K562 (cell line): Measurements from ENCODE around the gene ZNF335. TPM values are rescaled to one million over a fixed set of nuclear protein-coding genes. Genes with fewer than 3 reads are reported as not detected.

ENCODE experiments used
- CTBP1 ChIP-seq: fragments of 450-650 bp; IDR thresholded peaks from 2 replicates; pipeline ENCODE4 v1.6.1; 2016; ENCODE audit warnings: borderline replicate concordance
- ELF2 ChIP-seq: fragments of 250-450 bp; sonication (Bioruptor Pico); IDR thresholded peaks from 2 replicates; pipeline ENCODE4 v1.5.0; 2021; ENCODE audit warnings: mild to moderate bottlenecking
- HMGN3 ChIP-seq: IDR thresholded peaks from 2 replicates; pipeline ENCODE4 v1.6.1; 2011; ENCODE audit warnings: borderline replicate concordance, low read depth, mild to moderate bottlenecking, mixed read lengths, low read length; ENCODE audit not compliant: insufficient read length; ENCODE audit errors: extremely low read depth
- HNRNPL ChIP-seq: fragments of 200-400 bp; formaldehyde crosslinking; IDR thresholded peaks from 2 replicates; pipeline ENCODE4 v1.6.1; 2017; ENCODE audit warnings: low read depth, mild to moderate bottlenecking, low read length
- MBD2 ChIP-seq: sonication (generic); IDR thresholded peaks from 2 replicates; pipeline ENCODE4 v1.6.1; 2016; ENCODE audit warnings: low read depth, borderline replicate concordance
- MCM7 ChIP-seq, 2 experiments: fragments of 450-650 bp; IDR thresholded peaks; 2 replicates each; pipeline ENCODE4 v1.6.1; 2016 to 2018
- NFIC ChIP-seq: fragments of 450-650 bp; IDR thresholded peaks from 2 replicates; pipeline ENCODE4 v1.6.1; 2017; ENCODE audit warnings: mild to moderate bottlenecking, inconsistent platforms
- NRF1 ChIP-seq, 2 experiments: fragments of 450-650 bp; IDR thresholded peaks in 1 of 2; conservative IDR thresholded peaks in 1 of 2; 2 replicates each; pipeline ENCODE4 v1.6.1; 2014; ENCODE audit warnings: mild to moderate bottlenecking in 2 of 2
- PPARD ChIP-seq: fragments of 250-450 bp; sonication (Bioruptor Pico); IDR thresholded peaks from 2 replicates; pipeline ENCODE4 v1.8.0; 2022; ENCODE audit warnings: inconsistent platforms, mild to moderate bottlenecking, moderate library complexity
- THRAP3 ChIP-seq: fragments of 450-650 bp; IDR thresholded peaks from 2 replicates; pipeline ENCODE4 v1.6.1; 2016; ENCODE audit warnings: mild to moderate bottlenecking, inconsistent platforms, borderline replicate concordance
- polyA plus RNA-seq, 8 experiments: library from polyadenylated mRNA; depleted of rRNA in 4 of 8; stranded (reverse) in 5 of 8; unstranded in 3 of 8; fragments of >200 nt; fragmentation: Nextera tagmentation in 2 of 8; fragmentation: Illumina TruSeq in 1 of 8; extraction: Ambion mirVana in 2 of 8; extraction: Trizol in 1 of 8; gene quantifications; 2 replicates each; pipeline versions ENCODE4 v1.2.1 to v1.2.3, GENCODE V29; 2011 to 2014; ENCODE audit warnings: inconsistent platforms in 1 of 8, missing spikeins in 1 of 8
- total RNA-seq, 7 experiments: library from RNA; depleted of rRNA in 6 of 7; stranded (reverse); fragments of >200 nt in 6 of 7; fragmentation: Illumina TruSeq in 2 of 7; extraction: Trizol in 2 of 7; gene quantifications; 2 replicates each; pipeline versions ENCODE4 v1.2.1 to v1.2.3, GENCODE V29; 2011 to 2021; ENCODE audit warnings: low replicate concordance in 1 of 7
- TF ChIP-seq, protein P1 (sequence below): fragments of 450-650 bp; IDR thresholded peaks from 2 replicates; pipeline ENCODE4 v1.6.1; 2018; ENCODE audit not compliant: partially characterized antibody
- TF ChIP-seq, protein P2 (sequence below): fragments of 250-450 bp; sonication (Bioruptor Pico); IDR thresholded peaks from 2 replicates; pipeline ENCODE4 v1.4.0; 2020
- TF ChIP-seq, protein P3 (sequence below): fragments of 450-650 bp; IDR thresholded peaks from 2 replicates; pipeline ENCODE4 v1.7.1; 2018; ENCODE audit warnings: mild to moderate bottlenecking, low read depth; ENCODE audit not compliant: partially characterized antibody
- TF ChIP-seq, protein P4 (sequence below): fragments of 450-650 bp; IDR thresholded peaks from 2 replicates; pipeline ENCODE4 v1.6.1; 2016

Gene ZNF335
- total and polyA plus RNA-seq, 9 of the 15 experiments (the other 6 are each of a cell fraction or from before 2014, with no cell fraction given) = 0.39 to 16.0 (median 7.6) TPM

DNA sequence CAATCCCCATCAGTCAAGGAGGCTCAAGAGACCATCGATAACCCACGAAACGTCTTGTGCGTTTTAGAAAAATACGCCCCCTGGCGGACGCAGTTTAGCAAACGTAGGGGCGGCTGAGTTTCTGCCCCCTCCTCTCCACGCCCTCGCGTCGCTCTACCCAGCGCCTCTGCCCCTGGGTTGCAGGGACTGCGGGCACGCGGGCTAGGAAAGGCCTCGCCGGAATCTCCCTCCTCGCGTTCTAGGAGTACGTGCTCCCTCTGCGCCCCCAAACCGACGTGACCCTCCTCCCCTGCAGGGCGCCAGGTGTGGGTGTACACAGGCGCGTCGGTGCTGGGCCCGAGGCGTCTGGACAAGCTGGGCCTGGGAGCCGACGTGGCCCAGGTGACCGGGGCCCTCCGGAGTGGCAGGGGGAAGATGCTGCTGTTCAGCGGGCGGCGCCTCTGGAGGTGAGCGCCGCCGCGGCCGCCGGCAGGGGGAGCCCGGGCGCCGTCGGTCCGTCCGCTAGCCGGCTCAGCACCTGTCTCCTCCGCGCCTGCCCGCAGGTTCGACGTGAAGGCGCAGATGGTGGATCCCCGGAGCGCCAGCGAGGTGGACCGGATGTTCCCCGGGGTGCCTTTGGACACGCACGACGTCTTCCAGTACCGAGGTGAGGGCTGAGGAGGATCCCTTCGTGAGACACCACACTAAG, 42.0 kb upstream of the ZNF335 start (continued):
- TF ChIP-seq, protein P1, sequence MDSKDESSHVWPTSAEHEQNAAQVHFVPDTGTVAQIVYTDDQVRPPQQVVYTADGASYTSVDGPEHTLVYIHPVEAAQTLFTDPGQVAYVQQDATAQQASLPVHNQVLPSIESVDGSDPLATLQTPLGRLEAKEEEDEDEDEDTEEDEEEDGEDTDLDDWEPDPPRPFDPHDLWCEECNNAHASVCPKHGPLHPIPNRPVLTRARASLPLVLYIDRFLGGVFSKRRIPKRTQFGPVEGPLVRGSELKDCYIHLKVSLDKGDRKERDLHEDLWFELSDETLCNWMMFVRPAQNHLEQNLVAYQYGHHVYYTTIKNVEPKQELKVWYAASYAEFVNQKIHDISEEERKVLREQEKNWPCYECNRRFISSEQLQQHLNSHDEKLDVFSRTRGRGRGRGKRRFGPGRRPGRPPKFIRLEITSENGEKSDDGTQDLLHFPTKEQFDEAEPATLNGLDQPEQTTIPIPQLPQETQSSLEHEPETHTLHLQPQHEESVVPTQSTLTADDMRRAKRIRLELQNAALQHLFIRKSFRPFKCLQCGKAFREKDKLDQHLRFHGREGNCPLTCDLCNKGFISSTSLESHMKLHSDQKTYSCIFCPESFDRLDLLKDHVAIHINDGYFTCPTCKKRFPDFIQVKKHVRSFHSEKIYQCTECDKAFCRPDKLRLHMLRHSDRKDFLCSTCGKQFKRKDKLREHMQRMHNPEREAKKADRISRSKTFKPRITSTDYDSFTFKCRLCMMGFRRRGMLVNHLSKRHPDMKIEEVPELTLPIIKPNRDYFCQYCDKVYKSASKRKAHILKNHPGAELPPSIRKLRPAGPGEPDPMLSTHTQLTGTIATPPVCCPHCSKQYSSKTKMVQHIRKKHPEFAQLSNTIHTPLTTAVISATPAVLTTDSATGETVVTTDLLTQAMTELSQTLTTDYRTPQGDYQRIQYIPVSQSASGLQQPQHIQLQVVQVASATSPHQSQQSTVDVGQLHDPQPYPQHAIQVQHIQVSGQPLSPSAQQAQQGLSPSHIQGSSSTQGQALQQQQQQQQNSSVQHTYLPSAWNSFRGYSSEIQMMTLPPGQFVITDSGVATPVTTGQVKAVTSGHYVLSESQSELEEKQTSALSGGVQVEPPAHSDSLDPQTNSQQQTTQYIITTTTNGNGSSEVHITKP = peak; percentile 21
- TF ChIP-seq MBD2 (no peak), CTBP1 (peak; percentile 95), ELF2 (CRISPR knock-in tag) (no peak), THRAP3 (no peak), PPARD (no peak), NFIC (peak; percentile 55; the same call in 1 of the 2 replicates), HMGN3 (peak; percentile 35), MCM7 (IDR thresholded peaks at IDR 0.05) (no peak), HNRNPL (0 out of 2 replicates have a peak, but pooled peaks have one; percentile 43), NRF1 (conservative IDR thresholded peaks at IDR 0.05 in 1 of 2, IDR thresholded peaks at IDR 0.05 in 1 of 2) (peak; percentile 31 to 44; a peak in 3 of 4 replicates)
- TF ChIP-seq, protein P2, sequence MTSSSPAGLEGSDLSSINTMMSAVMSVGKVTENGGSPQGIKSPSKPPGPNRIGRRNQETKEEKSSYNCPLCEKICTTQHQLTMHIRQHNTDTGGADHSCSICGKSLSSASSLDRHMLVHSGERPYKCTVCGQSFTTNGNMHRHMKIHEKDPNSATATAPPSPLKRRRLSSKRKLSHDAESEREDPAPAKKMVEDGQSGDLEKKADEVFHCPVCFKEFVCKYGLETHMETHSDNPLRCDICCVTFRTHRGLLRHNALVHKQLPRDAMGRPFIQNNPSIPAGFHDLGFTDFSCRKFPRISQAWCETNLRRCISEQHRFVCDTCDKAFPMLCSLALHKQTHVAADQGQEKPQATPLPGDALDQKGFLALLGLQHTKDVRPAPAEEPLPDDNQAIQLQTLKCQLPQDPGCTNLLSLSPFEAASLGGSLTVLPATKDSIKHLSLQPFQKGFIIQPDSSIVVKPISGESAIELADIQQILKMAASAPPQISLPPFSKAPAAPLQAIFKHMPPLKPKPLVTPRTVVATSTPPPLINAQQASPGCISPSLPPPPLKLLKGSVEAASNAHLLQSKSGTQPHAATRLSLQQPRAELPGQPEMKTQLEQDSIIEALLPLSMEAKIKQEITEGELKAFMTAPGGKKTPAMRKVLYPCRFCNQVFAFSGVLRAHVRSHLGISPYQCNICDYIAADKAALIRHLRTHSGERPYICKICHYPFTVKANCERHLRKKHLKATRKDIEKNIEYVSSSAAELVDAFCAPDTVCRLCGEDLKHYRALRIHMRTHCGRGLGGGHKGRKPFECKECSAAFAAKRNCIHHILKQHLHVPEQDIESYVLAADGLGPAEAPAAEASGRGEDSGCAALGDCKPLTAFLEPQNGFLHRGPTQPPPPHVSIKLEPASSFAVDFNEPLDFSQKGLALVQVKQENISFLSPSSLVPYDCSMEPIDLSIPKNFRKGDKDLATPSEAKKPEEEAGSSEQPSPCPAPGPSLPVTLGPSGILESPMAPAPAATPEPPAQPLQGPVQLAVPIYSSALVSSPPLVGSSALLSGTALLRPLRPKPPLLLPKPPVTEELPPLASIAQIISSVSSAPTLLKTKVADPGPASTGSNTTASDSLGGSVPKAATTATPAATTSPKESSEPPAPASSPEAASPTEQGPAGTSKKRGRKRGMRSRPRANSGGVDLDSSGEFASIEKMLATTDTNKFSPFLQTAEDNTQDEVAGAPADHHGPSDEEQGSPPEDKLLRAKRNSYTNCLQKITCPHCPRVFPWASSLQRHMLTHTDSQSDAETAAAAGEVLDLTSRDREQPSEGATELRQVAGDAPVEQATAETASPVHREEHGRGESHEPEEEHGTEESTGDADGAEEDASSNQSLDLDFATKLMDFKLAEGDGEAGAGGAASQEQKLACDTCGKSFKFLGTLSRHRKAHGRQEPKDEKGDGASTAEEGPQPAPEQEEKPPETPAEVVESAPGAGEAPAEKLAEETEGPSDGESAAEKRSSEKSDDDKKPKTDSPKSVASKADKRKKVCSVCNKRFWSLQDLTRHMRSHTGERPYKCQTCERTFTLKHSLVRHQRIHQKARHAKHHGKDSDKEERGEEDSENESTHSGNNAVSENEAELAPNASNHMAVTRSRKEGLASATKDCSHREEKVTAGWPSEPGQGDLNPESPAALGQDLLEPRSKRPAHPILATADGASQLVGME (CRISPR knock-in tag) = 0 out of 2 replicates have a peak, but pooled peaks have one; percentile 83
- TF ChIP-seq, protein P3, sequence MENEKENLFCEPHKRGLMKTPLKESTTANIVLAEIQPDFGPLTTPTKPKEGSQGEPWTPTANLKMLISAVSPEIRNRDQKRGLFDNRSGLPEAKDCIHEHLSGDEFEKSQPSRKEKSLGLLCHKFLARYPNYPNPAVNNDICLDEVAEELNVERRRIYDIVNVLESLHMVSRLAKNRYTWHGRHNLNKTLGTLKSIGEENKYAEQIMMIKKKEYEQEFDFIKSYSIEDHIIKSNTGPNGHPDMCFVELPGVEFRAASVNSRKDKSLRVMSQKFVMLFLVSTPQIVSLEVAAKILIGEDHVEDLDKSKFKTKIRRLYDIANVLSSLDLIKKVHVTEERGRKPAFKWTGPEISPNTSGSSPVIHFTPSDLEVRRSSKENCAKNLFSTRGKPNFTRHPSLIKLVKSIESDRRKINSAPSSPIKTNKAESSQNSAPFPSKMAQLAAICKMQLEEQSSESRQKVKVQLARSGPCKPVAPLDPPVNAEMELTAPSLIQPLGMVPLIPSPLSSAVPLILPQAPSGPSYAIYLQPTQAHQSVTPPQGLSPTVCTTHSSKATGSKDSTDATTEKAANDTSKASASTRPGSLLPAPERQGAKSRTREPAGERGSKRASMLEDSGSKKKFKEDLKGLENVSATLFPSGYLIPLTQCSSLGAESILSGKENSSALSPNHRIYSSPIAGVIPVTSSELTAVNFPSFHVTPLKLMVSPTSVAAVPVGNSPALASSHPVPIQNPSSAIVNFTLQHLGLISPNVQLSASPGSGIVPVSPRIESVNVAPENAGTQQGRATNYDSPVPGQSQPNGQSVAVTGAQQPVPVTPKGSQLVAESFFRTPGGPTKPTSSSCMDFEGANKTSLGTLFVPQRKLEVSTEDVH = peak; percentile 45
- TF ChIP-seq, protein P4, sequence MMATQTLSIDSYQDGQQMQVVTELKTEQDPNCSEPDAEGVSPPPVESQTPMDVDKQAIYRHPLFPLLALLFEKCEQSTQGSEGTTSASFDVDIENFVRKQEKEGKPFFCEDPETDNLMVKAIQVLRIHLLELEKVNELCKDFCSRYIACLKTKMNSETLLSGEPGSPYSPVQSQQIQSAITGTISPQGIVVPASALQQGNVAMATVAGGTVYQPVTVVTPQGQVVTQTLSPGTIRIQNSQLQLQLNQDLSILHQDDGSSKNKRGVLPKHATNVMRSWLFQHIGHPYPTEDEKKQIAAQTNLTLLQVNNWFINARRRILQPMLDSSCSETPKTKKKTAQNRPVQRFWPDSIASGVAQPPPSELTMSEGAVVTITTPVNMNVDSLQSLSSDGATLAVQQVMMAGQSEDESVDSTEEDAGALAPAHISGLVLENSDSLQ = peak; percentile 55
